H1 (cell line): ENCODE results near the gene CMSS1. TPM values are rescaled to one million over a fixed set of nuclear protein-coding genes. Genes with fewer than 3 reads are reported as not detected.

Experiments used
- POLR2A ChIP-seq, 2 experiments: IDR thresholded peaks; 1 replicate in 1 of 2; 2 replicates in 1 of 2; pipeline ENCODE4 v1.6.1; 2011; ENCODE audit warnings: low read depth in 2 of 2, low read length in 2 of 2, mild to moderate bottlenecking in 2 of 2; ENCODE audit errors: control extremely low read depth in 1 of 2
- TAF7 ChIP-seq: optimal IDR thresholded peaks from 2 replicates; pipeline ENCODE3; 2011; ENCODE audit warnings: low read depth, mild to moderate bottlenecking, inconsistent platforms, low read length, moderate library complexity, borderline replicate concordance
- polyA plus RNA-seq, 7 experiments: library from polyadenylated mRNA; depleted of rRNA in 3 of 7; stranded (reverse) in 5 of 7; unstranded in 2 of 7; fragments of >200 nt in 5 of 7; fragments of 200-250 nt in 2 of 7; gene quantifications; 1 replicate in 5 of 7; 2 replicates in 1 of 7; 4 replicates in 1 of 7; pipeline versions ENCODE4 v1.2.1 to v1.2.3, GENCODE V29; 2011 to 2013; ENCODE audit warnings: missing spikeins in 2 of 7, mixed read lengths in 2 of 7
- total RNA-seq: library from RNA; stranded (reverse); fragmentation: NEBNext Ultra II Directional; extraction: Animal tissue kit (Norgen Biotek cat#: 25700); gene quantifications from 2 replicates; pipeline ENCODE4 v1.2.1, GENCODE V29; 2021
- TF ChIP-seq, protein P1 (sequence below): IDR thresholded peaks from 2 replicates; pipeline ENCODE4 v1.6.1; 2012; ENCODE audit warnings: low read length, inconsistent platforms

CMSS1 gene
- total and polyA plus RNA-seq, 2 of the 8 experiments (the other 6 are each of a cell fraction or from before 2014, with no cell fraction given), result 15.2 to 75.1 TPM

DNA sequence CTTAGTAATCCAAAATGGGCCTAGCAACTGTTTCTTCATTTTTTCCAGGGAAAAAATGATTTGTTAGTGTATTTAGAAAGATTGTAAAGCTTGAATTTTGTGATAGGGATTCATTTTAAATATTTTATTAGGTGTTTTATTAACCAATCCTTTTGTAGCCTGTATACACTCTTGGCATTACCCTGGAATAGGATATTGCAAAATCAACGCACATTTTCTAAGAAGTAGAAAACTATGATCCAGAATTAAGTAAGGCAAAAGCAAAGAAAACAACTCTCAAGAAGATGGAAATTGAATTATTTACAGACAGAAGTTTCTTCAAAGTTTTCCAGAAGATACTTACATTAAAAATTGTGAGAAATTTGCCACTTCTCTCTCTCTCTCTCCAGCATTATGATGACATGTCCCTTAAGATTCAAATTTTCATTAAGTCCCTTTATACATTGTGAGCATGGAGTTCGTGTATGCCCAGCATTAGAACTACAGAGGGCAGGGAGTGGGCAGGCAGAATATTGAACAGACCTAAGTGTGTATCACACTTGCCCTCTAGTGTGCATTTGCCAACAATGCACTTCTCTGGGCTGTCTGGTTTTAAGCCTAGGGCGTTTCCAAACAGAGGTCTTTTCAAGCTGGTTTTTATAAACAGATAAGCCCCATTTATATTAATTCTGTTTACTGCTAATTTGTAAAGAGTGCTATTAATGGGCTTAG lies 28.5 kb upstream of the CMSS1 start (continued):
- TF ChIP-seq TAF7 (no peak), POLR2A (IDR thresholded peaks at IDR 0.05; ENCODE audit: control extremely low read depth in 1 of 2, low read depth in 2 of 2, low read length in 2 of 2) (no peak)
- TF ChIP-seq, protein P1, sequence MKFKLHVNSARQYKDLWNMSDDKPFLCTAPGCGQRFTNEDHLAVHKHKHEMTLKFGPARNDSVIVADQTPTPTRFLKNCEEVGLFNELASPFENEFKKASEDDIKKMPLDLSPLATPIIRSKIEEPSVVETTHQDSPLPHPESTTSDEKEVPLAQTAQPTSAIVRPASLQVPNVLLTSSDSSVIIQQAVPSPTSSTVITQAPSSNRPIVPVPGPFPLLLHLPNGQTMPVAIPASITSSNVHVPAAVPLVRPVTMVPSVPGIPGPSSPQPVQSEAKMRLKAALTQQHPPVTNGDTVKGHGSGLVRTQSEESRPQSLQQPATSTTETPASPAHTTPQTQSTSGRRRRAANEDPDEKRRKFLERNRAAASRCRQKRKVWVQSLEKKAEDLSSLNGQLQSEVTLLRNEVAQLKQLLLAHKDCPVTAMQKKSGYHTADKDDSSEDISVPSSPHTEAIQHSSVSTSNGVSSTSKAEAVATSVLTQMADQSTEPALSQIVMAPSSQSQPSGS, result no peak
- TF ChIP-seq, all 59 proteins: peak for 2
